OCI-LY3 (cell line): Measurements from ENCODE around the gene ANXA4.

Experiments used
- H2AFZ ChIP-seq: fragments of 200-600, 300-600 bp; shearing (Covaris generic); 2 replicates; pipeline ENCODE4 v1.6.0; 2014; ENCODE audit warnings: antibody characterized with exemption, low read depth, low read length
- H3K27ac ChIP-seq: fragments of 200-600, 300-600 bp; sonication (generic); 2 replicates; pipeline ENCODE4 v1.5.1; 2014; ENCODE audit warnings: mild to moderate bottlenecking, low read length, moderate library complexity, mixed read lengths
- H3K27me3 ChIP-seq: fragments of 200-600, 300-600 bp; sonication (generic); 2 replicates; pipeline ENCODE4 v1.6.1; 2014; ENCODE audit warnings: low read depth, low read length, mixed read lengths
- H3K36me3 ChIP-seq: fragments of 200-600, 300-600 bp; sonication (generic); replicated peaks from 2 replicates; pipeline ENCODE3; 2014; ENCODE audit warnings: low read depth, low read length, mixed read lengths
- H3K4me1 ChIP-seq: fragments of 300-600, 200-600 bp; sonication (generic); 2 replicates; pipeline ENCODE4 v1.6.1; 2014; ENCODE audit warnings: low read length, mixed read lengths
- H3K4me2 ChIP-seq: fragments of 200-600, 300-600 bp; sonication (generic); 2 replicates; pipeline ENCODE4 v1.6.1; 2014; ENCODE audit warnings: low read length, mixed read lengths
- H3K4me3 ChIP-seq: fragments of 300-600, 200-600 bp; sonication (generic); 2 replicates; pipeline ENCODE4 v1.5.1; 2014; ENCODE audit warnings: antibody characterized with exemption, mild to moderate bottlenecking, low read length, moderate library complexity
- H3K79me2 ChIP-seq: fragments of 300-600, 200-600 bp; shearing (Covaris generic); 2 replicates; pipeline ENCODE4 v1.6.1; 2014; ENCODE audit warnings: mild to moderate bottlenecking, low read length, mixed read lengths
- H3K9ac ChIP-seq: fragments of 300-600, 200-600 bp; shearing (Covaris generic); 2 replicates; pipeline ENCODE4 v1.6.0; 2014; ENCODE audit warnings: mild to moderate bottlenecking, low read length, moderate library complexity
- H3K9me3 ChIP-seq: fragments of 200-600, 300-600 bp; shearing (Covaris generic); 2 replicates; pipeline ENCODE4 v1.6.1; 2014; ENCODE audit warnings: low read length, mixed read lengths; ENCODE audit not compliant: insufficient read depth
- H4K20me1 ChIP-seq: fragments of 200-600, 300-600 bp; sonication (generic); 2 replicates; pipeline ENCODE4 v1.6.1; 2016; ENCODE audit warnings: low read length, mixed read lengths; ENCODE audit not compliant: insufficient read depth
- EZH2phosphoT487 ChIP-seq: fragments of 200-600 bp; shearing (Covaris generic); IDR thresholded peaks from 2 replicates; pipeline ENCODE4 v1.6.1; 2018; ENCODE audit warnings: antibody characterized with exemption, mixed run types, low read depth
- TF ChIP-seq, protein P1 (sequence below): fragments of 200-600, 300-600 bp; sonication (generic); IDR thresholded peaks from 2 replicates; pipeline ENCODE4 v1.5.1; 2014; ENCODE audit warnings: antibody characterized with exemption, low read length, low read depth

Gene ANXA4

DNA sequence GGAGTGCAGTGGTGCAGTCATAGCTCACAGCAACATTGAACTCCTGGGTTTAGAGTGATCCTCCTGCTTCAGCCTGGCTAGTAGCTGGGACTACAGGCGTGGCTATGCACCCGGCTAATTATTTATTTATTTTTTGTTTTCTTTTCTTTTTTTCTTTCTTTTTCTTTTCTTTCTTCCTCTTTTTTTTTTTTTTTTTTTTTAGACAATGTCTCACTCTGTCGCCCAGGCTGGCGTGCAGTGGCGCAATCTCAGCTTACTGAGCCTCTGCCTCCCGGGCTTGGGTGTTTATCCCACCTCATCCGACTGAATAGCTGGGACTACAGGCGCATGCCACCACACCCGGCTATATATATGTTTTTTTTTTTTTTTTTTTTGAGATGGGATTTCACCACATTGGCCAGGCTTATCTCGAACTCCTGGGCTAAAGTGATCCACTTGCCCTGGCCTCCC, 1.4 kb upstream of the ANXA4 start:
- TF ChIP-seq EZH2phosphoT487, result no peak
- TF ChIP-seq, protein P1, sequence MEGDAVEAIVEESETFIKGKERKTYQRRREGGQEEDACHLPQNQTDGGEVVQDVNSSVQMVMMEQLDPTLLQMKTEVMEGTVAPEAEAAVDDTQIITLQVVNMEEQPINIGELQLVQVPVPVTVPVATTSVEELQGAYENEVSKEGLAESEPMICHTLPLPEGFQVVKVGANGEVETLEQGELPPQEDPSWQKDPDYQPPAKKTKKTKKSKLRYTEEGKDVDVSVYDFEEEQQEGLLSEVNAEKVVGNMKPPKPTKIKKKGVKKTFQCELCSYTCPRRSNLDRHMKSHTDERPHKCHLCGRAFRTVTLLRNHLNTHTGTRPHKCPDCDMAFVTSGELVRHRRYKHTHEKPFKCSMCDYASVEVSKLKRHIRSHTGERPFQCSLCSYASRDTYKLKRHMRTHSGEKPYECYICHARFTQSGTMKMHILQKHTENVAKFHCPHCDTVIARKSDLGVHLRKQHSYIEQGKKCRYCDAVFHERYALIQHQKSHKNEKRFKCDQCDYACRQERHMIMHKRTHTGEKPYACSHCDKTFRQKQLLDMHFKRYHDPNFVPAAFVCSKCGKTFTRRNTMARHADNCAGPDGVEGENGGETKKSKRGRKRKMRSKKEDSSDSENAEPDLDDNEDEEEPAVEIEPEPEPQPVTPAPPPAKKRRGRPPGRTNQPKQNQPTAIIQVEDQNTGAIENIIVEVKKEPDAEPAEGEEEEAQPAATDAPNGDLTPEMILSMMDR, result no peak
- H3K36me3 ChIP-seq, result no peaks in the 10 kb centered on the region
- H3K27me3 ChIP-seq, result no peaks in the 10 kb centered on the region
- no peak overlapping the region for H3K27ac ChIP-seq
- peak overlapping the region; percentile 83 for H3K4me3 ChIP-seq
- no peaks in the 10 kb centered on the region for H4K20me1 ChIP-seq
- H3K9me3 ChIP-seq, result no peaks in the 10 kb centered on the region
- peaks cover 3% of the 10 kb centered on the region for H3K79me2 ChIP-seq
- peaks cover 21% of the 10 kb centered on the region for H3K4me1 ChIP-seq
- peak overlapping the region; percentile 93; the same call in 1 of the 2 replicates for H2AFZ ChIP-seq
- peak overlapping the region; percentile 82 for H3K9ac ChIP-seq
- peak overlapping the region; percentile 92 for H3K4me2 ChIP-seq

DNA sequence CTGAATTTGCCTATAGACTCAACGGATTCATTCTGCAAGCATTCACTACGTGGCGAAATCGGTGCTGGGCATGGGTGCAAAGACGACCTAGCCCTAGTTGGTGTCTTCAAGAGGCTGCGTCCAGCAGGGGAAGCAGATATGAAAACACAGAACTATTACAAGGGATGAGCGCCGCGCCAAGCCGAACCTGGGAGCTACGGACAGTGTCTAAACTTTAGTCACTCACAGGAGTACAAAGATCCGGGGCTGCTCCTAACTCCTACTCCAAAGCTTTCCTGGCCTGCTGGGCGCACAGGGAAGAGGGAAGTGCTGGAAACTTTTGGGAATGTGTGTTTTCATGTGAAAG, 732 bp upstream of the ANXA4 start:
- Histone ChIP-seq H3K9ac (peak overlapping the region; percentile 82), H3K27ac (peak overlapping the region; percentile 27), H3K9me3 (no peaks in the 10 kb centered on the region), H3K36me3 (no peaks in the 10 kb centered on the region), H3K4me2 (peak overlapping the region; percentile 92), H3K27me3 (no peaks in the 10 kb centered on the region), H2AFZ (peak overlapping the region; percentile 93), H3K4me1 (peaks cover 14% of the 10 kb centered on the region), H3K79me2 (peaks cover 3% of the 10 kb centered on the region), H3K4me3 (peak overlapping the region; percentile 83), H4K20me1 (no peaks in the 10 kb centered on the region)
- no peak for TF ChIP-seq EZH2phosphoT487
- TF ChIP-seq, protein P1, result peak; percentile 28; the same call in 1 of the 2 replicates

DNA sequence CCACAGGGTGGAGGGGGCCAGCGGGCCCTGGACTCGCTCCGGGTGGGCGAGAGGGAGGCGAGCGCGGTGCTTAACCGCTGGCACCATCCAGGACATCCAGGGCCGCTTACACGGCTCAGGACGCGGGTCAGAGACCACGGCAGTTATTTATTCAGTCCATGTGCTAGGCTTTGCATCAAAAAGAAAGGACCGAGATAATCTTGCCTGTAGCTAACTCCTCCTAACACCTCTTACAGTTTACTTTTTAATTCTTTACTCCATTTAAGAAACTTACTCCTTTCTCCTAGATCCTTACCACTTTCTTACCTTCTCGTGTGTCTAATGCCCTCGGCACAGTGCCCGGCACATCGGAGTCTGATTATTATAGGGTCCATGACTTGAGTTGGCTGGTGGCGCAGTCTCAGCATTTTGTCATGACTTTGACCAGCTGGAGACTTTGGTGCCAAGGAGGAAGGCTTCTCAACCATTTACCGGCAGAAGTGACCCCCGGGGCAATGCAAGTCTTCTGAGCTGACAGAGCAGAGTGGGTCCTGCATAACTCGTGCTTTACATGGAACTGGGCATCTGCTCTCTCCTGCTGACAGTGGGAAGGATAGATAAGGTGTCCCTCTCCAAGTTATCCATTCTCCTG, 503 bp downstream of the ANXA4 start:
- Histone ChIP-seq H3K4me1 (peaks cover 12% of the 10 kb centered on the region), H3K79me2 (peaks cover 3% of the 10 kb centered on the region), H3K27ac (0 out of 2 replicates have a peak overlapping the region, but pooled peaks have one; percentile 27)

DNA sequence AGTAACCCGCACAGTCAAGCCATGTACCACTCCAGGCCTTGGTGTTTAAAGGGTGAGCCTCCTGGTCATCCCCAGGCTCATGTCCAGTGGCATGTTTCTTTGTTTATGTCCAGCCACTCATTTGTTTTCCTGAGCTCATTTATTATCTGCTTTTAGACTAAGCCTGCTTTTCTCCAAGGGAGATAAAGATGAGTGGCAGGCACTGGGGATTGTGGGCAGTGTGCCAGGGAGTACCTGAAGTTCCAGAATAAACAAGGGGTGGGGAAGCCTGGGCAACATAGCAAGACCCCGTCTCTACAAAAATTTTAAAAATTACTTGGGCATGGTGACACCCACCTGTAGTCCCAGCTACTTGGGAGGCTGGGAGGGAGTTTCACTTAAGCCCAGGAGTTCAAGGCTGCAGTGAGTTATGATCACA, 1.9 kb downstream of the ANXA4 start:
- Histone ChIP-seq H3K4me1 (peaks cover 12% of the 10 kb centered on the region), H3K36me3 (no peaks in the 10 kb centered on the region), H2AFZ (no peak overlapping the region), H4K20me1 (no peaks in the 10 kb centered on the region), H3K9me3 (no peaks in the 10 kb centered on the region), H3K27me3 (no peaks in the 10 kb centered on the region), H3K9ac (no peak overlapping the region), H3K79me2 (peaks cover 3% of the 10 kb centered on the region), H3K4me3 (no peak overlapping the region), H3K27ac (no peak overlapping the region), H3K4me2 (no peak overlapping the region)
- no peak for TF ChIP-seq EZH2phosphoT487
- TF ChIP-seq, protein P1, result no peak

More for the DNA sequence above, 503 bp downstream of the ANXA4 start:
- Histone ChIP-seq H3K4me2 (peak overlapping the region; percentile 92), H2AFZ (peak overlapping the region; percentile 93), H3K36me3 (no peaks in the 10 kb centered on the region), H3K9me3 (no peaks in the 10 kb centered on the region), H3K27me3 (no peaks in the 10 kb centered on the region), H3K4me3 (peak overlapping the region; percentile 83), H4K20me1 (no peaks in the 10 kb centered on the region), H3K9ac (peak overlapping the region; percentile 82)
- TF ChIP-seq EZH2phosphoT487, result no peak
- TF ChIP-seq, protein P1, result no peak
